GM19395 (cell line): ENCODE measurements around the gene CNTNAP2.
"Not testable (repeated sequence)": the region's sequence is repeated elsewhere in the genome, so short reads cannot be mapped to it uniquely, and the experiment has no call there.

Experiments
- ATAC-seq: cut with Tn5 transposase; IDR thresholded peaks from one replicate; pipeline ENCODE4 v1.9.1; 2021; ENCODE audit warnings: mild to moderate bottlenecking, moderate library complexity; ENCODE audit not compliant: unreplicated experiment

The CNTNAP2 gene

DNA sequence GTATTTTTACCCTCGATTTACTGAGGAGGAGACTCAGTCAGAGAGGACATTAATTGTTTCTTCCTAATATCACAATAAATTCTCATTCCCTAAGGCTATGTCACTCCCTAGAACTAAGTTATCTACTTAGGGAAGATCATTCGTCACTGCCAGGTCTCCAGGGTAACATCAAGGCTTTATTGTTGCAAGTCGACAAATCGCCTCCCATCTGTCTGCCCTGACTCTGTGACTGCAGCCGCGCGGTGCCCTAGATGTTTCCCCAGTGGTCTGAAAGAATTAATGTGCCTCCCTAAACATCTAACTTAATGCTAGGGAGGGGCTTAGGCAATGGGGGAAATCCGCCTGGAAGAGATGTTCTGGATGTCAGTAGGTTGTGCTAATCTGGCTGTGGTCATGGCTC is 1915.2 kb downstream of the CNTNAP2 start:
- ATAC-seq: no peak

DNA sequence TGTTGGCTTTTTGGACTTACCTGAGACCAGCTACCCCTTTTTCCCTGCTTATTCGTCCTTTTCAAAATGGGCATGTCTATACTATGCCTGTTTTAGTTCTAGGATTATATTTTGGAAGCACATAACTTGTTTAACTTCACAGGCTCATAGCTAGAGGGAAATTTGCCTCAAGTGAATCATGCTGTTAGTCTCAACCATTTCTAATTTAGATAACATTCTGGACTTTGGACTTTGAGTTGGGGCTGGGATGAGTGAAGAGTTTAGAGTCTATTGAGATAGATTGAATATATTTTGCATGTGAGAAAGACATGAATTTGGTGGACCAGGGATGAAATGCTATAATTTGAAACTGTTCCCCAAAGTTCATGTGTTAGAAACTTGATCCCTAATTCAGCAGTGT is 1919.3 kb downstream of the CNTNAP2 start:
- no peak for ATAC-seq

DNA sequence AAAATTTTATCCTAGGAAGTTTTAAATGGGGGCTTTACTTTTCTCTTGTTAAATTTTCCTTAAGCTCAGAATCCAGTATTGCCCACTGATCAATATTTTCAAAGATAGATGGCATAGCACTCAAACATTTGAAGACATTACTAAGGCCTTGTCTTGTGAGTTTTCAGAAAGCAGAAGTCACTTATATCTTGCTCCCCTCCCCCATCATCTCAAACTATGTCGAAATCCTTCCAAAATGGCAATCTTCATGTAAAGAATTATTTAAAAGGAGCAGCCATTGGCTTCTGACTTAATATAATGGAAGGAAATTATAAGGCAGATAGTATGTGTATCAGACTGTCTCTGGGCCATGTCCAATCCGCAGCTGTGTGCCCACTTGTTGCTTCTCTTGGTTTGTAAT is 1920.4 kb downstream of the CNTNAP2 start:
- ATAC-seq: no peak

DNA sequence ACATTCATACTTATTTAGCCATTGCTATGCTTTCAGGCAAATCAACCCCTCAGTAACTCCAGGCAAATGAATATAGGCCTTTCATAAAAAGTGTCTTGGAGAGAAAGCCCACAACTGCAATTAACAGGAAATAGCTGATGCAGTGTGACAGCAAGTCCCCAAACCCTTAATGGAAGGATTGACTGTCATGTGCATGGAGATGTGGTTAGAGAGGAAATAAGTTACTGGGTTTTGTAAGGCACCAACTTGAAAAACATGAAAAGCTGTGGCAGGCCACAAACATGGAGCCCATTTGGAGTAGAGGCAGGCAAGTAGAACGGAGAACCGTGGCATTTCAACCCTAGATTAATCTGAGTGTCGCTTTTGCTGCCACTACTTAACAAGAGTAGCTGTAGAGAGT is 1924.6 kb downstream of the CNTNAP2 start:
- no peak for ATAC-seq

DNA sequence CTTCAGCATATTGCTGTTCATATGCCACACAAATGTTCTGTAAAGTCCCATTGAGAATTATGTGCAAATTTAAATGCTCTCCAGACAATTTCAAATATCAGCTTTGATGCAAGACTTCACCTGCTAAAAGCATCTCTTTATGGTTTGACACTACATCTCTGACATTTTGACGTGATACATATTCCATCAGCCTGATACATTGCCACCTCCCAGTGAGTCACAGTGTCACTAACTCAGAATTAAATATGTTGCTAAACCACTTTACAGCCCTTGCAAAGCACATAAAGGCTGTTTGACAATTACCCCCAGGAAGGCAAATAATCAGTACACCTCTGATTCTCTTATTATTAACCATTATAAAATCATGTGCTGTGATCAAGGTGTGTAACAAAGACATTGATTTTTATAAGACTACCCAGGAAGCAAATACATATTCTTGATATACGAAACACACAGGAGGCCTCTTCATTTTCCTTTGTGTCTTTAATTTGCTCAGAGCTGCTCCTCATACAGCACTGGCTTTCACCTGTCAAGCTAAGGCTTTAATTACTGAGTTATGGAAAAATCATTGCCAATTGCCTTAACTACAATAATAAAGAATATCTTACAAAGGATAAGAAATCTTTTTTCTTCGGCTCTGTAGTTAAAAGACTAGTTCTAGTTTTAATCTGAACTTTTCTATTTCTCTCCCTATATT is 1926.5 kb downstream of the CNTNAP2 start:
- no peak for ATAC-seq

DNA sequence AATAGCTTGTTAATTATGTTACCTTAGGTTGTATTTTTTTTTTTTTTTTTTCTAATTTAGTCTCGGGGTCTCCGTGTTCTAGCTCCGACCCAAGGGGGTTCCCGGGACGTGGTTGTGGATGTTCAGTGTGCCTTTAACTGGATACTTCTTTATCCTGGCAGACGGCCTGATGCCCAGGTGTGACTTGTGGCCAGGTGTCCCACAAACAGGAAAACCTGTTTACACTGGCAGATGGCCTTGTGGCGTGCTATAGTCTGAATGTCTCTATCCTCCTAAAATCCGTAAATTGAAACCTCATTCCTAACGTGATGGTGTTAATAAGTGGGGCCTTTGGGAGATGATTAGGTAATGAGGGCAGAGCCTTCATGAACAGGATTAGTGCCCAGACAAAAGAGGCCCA is 1927.6 kb downstream of the CNTNAP2 start:
- no peak for ATAC-seq

DNA sequence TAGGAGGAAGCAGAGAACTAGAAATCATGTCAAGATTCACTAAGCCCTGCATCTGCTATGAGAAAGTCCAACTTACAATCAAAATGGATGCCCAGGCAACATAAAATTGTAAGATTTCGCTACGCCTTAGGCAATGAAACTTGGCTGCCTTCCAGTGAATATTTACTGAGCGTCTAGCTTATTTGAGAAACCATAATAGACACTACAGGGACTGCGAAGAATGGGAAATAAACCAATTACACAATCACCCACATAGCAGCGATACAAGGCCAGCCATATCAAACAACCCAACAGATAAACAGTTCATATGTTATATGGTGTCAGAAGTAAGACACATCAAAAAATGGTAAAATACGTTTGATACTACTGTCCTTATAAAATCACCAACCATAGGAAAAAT is 1928.9 kb downstream of the CNTNAP2 start:
- no peak for ATAC-seq

DNA sequence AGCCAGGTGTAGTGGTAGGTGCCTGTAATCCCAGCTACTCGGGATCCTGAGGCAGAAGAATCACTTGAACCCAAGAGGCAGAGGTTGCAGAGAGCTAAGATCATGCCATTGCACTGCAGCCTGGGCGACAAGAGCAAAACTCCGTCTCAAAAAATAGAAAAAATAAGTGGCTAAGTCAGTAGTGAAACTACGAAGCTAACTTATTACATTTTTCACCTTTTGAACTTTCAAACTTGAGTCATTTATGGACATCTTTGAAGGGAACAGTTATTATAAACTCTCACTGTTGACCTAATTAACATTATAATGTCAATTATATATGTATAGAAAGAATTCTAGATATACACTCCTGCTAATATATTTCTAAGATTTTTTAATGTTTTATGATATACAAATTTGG is 1932.5 kb downstream of the CNTNAP2 start:
- peak; percentile 60 for ATAC-seq

DNA sequence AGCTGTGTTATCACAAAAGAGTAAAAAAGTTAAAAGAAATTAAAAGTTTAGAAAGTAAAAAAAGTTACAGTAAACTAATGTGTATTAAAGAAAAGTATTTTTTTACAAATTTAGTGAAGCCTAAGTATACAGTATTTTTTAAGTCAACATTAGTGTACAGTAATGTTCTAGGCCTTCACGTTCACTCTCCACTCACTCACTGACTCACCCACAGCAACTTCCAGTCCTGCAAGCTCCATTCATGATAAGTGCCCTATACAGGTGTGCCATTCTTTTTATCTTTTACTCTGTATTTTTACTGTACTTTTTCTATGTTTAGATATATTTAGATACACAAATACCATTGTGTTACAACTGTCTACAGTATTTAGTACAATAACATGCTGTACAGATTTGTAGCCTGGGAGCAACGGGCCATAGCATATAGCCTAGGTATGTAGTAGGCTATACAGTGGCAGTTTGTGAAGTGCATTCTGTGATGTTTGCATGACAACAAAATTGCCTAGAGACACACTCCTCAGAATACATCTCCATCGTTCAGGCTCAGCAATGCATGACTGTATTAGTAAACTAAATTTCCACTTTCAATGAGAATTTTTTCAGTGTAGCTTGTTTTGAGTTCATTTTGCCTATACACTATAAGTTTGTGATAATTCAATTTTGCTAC is 1934.0 kb downstream of the CNTNAP2 start:
- no peak for ATAC-seq

DNA sequence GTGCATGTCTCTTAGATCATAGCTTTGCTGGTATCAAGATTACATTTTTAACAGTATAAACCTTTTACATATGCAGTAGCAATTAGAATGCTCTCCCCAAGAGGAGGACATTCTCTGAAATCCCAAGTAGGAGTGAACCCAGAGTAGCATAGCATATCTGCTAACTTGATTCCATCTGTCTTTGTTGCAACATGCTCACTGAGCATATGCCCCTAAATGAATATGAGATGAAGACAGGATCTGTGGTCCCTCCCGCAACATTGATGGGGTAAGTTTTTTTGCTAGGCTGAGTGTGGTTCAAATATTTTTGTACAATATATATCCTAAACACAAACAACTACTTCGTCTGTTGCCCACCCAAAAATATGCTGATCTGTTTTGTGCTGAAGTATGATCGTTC is 1939.8 kb downstream of the CNTNAP2 start:
- ATAC-seq: no peak

DNA sequence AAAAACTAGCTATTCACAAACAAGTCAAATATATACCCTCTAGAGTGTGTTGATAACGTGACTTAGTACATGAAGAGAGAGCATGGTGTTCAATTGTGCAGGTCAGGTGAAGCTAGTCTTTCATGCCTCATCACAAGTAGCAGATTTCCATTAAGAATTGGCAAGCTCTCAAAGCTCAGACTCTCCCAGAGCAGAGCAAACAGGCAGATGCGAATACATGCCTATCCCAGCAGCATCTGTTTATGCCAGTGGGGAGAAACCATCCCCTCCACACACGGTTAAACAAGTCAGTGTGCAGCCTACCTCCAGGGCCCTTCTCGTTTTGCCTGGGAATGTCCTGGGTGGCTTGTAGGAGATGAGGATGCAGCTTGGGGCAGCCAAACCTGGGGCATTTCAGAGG is 1941.5 kb downstream of the CNTNAP2 start:
- ATAC-seq: no peak

DNA sequence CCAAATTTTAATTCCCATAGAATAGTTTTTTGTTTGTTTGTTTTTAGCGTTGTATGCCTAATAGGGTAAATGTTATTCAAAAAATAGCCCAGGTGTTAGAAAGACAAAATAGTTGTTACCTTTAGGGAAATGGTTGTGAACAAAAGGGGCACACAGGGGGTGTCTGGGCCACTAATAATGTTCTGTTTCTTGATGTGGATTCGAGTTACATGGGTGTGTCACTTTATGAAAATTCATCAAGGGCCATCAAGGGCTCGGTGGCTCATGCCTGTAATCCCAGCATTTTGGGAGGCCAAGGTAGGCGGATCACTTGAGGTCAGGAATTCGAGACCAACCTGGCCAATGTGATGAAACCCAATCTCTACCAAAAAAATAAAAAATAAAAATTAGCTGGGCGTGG is 1942.2 kb downstream of the CNTNAP2 start:
- no peak for ATAC-seq

DNA sequence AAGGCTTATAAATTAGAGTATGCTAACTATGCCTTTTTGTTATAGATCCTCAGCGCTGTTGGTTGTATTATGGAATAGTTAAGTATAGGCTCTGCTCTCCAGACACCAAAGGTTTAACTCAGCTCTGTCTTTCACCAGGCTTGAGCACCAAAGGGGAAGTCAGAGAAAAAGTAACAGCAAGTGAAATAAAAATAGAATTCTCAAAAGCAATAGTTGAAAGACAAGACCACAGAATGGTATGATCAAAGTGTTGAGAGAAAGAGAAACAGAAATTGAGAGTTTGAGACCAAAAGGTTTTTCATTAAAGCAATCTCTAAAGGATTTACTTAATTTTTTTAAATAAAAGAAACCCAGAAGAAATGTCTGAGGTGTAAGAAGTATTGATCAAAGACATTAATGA is 1944.1 kb downstream of the CNTNAP2 start:
- peak; percentile 99 for ATAC-seq

DNA sequence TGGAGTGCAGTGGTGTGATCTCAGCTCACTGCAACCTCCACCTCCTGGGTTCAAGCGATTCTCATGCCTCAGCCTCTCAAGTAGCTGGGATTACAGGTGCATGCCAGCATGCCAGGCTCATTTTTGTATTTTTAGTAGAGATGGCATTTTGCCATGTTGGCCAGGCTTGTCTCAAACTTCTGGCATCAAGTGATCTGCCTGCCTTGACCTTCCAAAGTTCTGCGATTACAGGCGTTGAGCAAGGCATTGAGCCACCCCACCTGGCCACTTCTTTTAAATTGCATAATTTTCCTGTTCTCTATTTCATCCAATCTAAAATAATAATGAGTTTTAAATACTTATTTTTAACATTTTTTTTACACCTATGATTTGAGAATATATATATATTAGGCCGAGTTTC is 1961.5 kb downstream of the CNTNAP2 start:
- ATAC-seq: not testable (repeated sequence)

DNA sequence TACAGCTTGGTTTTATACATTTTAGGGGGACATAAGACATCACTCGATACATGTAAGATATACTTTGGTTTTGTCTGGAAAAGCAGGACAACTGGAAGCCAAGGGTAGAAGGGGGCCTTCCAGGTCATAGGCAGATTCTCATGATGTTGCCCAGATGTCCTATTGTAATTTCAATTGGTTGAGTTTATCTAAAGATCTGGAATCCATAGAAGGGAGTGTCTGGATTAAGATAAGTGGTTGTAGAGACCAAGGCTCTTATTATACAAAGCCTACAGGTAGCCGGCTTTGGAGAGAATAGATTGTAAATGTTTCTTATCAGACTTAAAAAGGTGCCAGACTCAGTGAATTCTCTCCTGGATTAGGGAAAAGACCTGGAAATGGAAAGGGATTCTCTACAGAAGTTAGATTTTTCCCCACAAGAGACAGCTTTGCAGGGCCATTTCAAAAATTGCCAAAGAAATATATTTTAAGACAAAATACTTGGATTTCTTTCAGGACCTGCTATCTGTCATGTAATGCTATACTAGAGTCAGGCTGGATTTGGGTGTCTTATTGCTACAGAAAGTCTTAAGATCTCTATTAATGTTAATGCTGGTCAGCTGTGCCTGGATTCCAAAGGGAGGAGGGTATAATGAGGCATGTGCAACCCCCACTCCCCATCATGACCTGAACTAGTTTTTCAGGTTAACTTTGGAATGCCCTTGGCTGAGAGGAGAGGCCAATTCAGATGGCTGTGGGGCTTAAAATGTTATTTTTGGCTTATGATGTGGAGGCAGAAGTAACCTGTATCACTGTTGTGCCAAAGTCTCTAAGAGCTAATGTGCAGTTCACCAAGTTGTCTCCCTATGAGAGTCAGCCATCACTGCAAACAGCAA is 1962.8 kb downstream of the CNTNAP2 start:
- no peak for ATAC-seq

DNA sequence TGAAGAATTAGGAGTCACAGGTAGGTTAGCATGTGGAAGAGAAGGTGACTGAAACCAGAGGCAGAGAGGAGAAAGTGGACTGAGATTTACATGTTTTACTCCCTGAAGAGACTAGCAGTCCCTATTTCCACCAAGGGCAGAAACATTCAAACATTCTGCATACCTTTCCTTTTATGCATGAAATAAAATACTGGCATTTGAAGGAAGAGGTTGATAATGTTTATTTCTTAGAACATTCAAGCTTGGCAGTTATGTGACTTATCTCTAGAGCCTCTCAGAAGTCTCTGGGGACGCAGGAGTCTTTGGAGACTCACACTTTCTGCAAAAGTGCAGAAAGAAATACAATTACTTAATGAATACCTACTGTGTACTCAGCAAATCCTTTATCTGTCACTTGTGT is 1966.8 kb downstream of the CNTNAP2 start:
- no peak for ATAC-seq

DNA sequence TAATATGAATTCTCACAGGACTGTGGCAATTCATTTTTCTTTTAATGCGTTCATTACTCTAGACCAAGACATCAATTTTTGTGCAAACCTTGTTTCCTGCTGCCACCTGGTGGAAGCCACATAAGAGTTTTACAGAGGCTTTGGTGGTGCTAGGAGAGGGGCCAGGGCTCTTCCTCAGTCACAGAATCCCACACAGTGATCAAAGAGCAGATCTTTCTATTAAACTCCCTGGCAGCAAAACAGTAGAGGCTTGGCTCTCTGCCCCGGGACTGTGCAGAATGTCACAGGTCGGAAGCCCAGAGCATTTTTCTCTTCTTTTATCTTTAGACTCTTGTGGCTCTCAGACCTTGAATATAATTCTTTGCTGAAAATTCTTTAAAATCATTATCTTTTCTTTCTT is 1967.5 kb downstream of the CNTNAP2 start:
- peak; percentile 89 for ATAC-seq

DNA sequence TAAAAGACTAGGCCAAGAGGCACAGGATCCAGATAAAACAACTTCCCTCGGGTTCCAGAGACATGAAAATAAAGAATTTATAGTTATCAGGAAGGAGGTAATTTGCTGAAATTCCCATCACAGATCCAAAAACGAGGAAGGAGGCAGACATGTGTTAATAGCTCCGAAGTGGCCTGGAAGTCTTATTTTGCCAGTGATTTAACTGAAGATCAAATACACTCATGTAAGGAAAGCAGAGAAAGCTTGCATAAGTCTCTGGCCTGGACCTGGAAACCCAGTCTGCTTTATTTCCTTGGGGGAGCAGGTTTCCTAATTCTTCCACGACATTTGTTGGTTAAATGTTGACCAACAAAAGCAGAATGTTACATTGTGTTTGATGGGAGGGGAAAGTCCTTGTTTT is 1975.3 kb downstream of the CNTNAP2 start:
- ATAC-seq: no peak

DNA sequence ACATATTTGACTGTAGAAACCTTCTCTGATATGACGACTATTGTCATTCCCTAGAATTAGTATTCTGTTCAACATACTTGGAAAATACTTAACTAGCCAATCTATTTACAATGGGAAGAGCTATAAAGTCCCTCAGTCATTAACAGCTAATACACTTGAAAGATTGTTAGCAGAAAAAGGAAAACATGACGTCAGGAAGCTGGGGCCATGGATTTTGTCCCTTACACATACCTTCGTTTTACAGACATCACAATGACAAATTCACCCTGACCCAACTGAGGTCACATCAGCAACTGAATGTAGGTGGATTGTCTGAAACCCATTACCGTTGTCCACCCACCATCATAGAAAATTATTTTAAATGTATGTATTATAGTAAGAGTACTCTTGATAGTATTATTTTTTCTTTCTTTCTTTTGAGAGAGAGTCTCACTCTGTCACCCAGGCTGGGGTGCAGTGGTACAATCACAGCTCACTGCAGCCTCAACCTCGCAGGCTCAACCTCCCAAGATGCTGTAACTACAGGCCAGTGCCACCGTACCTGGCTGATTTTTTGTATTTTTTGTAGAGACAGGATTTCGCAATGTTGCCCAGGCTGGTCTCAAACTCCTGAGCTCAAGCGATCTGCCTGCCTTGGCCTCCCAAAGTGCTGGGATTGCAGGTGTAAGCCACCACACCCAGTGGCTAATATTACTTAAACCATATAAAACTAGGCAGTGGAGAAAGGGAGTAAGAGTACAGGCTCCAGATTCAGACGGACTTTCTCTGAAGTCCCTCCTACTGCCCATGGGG is 1977.0 kb downstream of the CNTNAP2 start:
- ATAC-seq: no peak

DNA sequence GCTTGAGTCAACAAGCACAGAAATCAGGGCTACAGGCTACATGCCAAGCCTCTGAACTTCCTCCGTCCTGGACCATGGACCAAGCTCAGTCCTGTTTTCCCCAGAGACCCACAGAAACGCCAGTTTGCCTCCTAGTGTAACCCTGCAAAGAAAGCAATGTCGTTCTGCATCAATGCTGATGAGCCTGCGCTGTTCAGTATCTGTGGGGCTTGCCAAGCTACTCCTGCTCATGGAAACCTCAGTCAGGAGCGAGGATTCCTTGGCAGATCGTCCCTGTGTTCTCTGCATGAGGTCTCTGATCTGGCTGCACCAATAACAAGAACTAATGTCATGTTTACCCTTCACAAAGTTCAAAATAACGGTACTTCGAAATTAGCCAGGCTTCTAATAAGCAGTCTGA is 1978.5 kb downstream of the CNTNAP2 start:
- no peak for ATAC-seq

DNA sequence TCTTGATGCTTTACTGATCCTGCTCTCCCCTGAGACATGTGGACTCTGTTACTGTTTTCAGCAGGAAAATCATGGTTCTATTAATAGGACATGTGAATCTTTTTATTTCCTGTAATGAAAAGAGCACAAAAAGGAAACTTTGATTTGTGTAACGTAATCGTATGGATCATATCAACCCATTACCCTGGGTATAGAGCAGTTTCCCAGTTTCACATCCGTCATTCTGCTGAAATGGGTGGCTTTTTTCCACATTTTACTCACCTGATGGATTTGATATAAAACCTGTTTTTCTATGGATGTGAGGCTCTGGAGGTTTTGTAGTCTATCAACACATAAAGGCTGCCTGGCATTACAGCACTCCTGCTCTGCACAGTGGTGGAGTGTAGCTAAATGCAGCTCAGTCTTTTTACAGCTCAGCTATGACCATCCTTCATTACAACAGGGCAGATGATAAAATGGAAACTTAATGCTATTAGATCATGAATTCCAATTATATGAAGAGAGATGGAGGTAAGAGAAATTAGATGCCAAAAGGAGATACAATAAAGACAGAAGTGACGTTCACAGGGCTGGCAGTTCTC is 1987.6 kb downstream of the CNTNAP2 start:
- ATAC-seq: no peak
